DND-41 (cell line): ENCODE data around the gene CIAO3.
"Not testable (repeated sequence)": the region's sequence is repeated elsewhere in the genome, so short reads cannot be mapped to it uniquely, and the experiment has no call there.

Experiments used
- ATAC-seq: fragments of 200-7000 bp; cut with Tn5 transposase; 3 replicates; pipeline ENCODE4 v1.9.1; 2021; ENCODE audit warnings: low read depth; ENCODE audit not compliant: insufficient read depth
- DNase-seq: peaks from one replicate; pipeline ENCODE4 v3.0.0-alpha.2; 2020
- H2AFZ ChIP-seq: 2 replicates; pipeline ENCODE4 v1.6.0; 2012; ENCODE audit warnings: low read depth, low read length
- H3K27ac ChIP-seq: 2 replicates; pipeline ENCODE4 v1.5.1; 2012; ENCODE audit warnings: low read length, inconsistent platforms
- H3K27me3 ChIP-seq: fragments of 200-600 bp; sonication (generic); 2 replicates; pipeline ENCODE4 v1.6.0; 2012; ENCODE audit warnings: low read length, mild to moderate bottlenecking, inconsistent platforms; ENCODE audit not compliant: insufficient read depth, poor library complexity
- H3K36me3 ChIP-seq: 2 replicates; pipeline ENCODE4 v1.5.1; 2012; ENCODE audit warnings: low read length, inconsistent platforms; ENCODE audit not compliant: insufficient read depth
- H3K4me1 ChIP-seq: 2 replicates; pipeline ENCODE4 v1.5.1; 2012; ENCODE audit warnings: mild to moderate bottlenecking, low read length; ENCODE audit not compliant: insufficient read depth
- H3K4me2 ChIP-seq: 2 replicates; pipeline ENCODE4 v1.6.0; 2012; ENCODE audit warnings: mild to moderate bottlenecking, moderate library complexity, low read length, inconsistent platforms; ENCODE audit not compliant: insufficient read depth
- H3K4me3 ChIP-seq, 2 experiments: fragments of 200-600 bp in 1 of 2; shearing (Covaris generic) in 1 of 2; 2 replicates each; pipeline ENCODE4 v1.5.1; 2012 to 2016; ENCODE audit warnings: inconsistent platforms in 2 of 2, low read length in 2 of 2, mild to moderate bottlenecking in 2 of 2, low read depth in 1 of 2, moderate library complexity in 1 of 2
- H3K79me2 ChIP-seq: 2 replicates; pipeline ENCODE4 v1.6.0; 2012; ENCODE audit warnings: low read length, inconsistent platforms; ENCODE audit not compliant: insufficient read depth
- H3K9ac ChIP-seq: 2 replicates; pipeline ENCODE4 v1.6.0; 2012; ENCODE audit warnings: low read depth, mild to moderate bottlenecking, inconsistent platforms, low read length, moderate library complexity
- H3K9me3 ChIP-seq: 2 replicates; pipeline ENCODE4 v1.5.1; 2012; ENCODE audit warnings: low read length, moderate library complexity, mild to moderate bottlenecking, inconsistent platforms; ENCODE audit not compliant: insufficient read depth, severe bottlenecking
- H4K20me1 ChIP-seq: 2 replicates; pipeline ENCODE4 v1.6.0; 2012; ENCODE audit warnings: low read length; ENCODE audit not compliant: insufficient read depth
- EZH2 ChIP-seq: IDR thresholded peaks from 3 replicates; pipeline ENCODE4 v1.6.1; 2012; ENCODE audit warnings: borderline replicate concordance, low read depth, mild to moderate bottlenecking, moderate library complexity, low read length, inconsistent platforms; ENCODE audit not compliant: severe bottlenecking
- TF ChIP-seq, protein P1 (sequence below): IDR thresholded peaks from 2 replicates; pipeline ENCODE4 v1.5.1; 2012; ENCODE audit warnings: borderline replicate concordance, low read length, moderate library complexity, mild to moderate bottlenecking; ENCODE audit not compliant: poor library complexity, severe bottlenecking; ENCODE audit errors: extremely low read depth

The CIAO3 gene

GRCh38 chr16:760065-760464 lies 19.3 kb upstream of the CIAO3 start:
- no peaks in the 10 kb centered on the region for H3K4me1 ChIP-seq
- no peaks in the 10 kb centered on the region for H3K36me3 ChIP-seq
- no peak overlapping the region for H3K9ac ChIP-seq
- no peaks in the 10 kb centered on the region; the same call in 1 of the 2 replicates for H4K20me1 ChIP-seq
- no peaks in the 10 kb centered on the region for H3K27me3 ChIP-seq
- no peak overlapping the region for H2AFZ ChIP-seq
- DNase-seq (no peak), ATAC-seq (no peak)
- H3K79me2 ChIP-seq: no peaks in the 10 kb centered on the region
- no peaks in the 10 kb centered on the region for H3K9me3 ChIP-seq
- H3K4me2 ChIP-seq: no peak overlapping the region
- H3K27ac ChIP-seq: no peak overlapping the region
- TF ChIP-seq, protein P1, sequence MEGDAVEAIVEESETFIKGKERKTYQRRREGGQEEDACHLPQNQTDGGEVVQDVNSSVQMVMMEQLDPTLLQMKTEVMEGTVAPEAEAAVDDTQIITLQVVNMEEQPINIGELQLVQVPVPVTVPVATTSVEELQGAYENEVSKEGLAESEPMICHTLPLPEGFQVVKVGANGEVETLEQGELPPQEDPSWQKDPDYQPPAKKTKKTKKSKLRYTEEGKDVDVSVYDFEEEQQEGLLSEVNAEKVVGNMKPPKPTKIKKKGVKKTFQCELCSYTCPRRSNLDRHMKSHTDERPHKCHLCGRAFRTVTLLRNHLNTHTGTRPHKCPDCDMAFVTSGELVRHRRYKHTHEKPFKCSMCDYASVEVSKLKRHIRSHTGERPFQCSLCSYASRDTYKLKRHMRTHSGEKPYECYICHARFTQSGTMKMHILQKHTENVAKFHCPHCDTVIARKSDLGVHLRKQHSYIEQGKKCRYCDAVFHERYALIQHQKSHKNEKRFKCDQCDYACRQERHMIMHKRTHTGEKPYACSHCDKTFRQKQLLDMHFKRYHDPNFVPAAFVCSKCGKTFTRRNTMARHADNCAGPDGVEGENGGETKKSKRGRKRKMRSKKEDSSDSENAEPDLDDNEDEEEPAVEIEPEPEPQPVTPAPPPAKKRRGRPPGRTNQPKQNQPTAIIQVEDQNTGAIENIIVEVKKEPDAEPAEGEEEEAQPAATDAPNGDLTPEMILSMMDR: no peak
- no peak for TF ChIP-seq EZH2
- no peak overlapping the region for H3K4me3 ChIP-seq

DNA sequence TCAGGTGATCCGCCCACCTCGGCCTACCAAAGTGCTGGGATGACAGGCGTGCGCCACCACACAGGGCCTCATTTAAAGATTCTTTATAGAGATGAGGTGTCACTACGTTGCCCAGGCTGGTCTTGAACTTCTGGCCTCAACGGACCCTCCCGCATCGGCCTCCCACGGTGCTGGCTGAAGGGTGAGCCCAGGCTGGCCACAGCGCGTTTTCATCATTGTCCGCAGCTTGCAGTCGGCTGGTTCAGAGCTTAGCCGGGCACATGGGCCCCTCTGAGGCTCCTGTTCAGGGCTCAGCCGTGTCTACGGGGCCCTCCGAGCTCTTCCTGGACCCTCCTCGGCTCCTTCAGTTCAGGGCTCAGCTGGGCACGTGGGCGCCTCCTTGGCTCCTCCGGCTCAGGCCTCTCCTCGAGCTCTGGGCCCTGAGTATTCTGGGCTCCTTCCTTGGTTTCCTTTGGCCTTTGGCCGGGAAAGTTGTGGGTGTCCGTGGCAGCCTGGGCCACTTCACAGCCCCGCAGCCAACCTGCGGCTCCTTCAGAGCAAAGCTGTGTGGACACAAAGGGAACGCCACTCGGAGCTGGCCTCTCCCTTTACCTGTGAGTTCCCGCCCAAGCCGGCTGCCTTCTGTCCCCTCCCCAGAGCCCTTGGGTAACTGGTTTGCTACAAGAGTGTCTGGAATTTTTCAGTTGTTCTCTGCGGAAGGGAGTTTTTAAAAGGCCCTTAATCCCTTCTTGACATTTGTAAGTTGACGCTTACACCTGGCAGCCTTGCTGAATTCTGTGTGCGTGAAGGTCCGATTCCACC lies 18.5 kb upstream of the CIAO3 start:
- ATAC-seq (no peak), DNase-seq (no peak)
- H3K9ac ChIP-seq: no peak overlapping the region
- H3K4me2 ChIP-seq: no peak overlapping the region
- H3K79me2 ChIP-seq: no peaks in the 10 kb centered on the region
- no peak overlapping the region for H3K27ac ChIP-seq
- H3K4me1 ChIP-seq: no peaks in the 10 kb centered on the region
- H3K9me3 ChIP-seq: no peaks in the 10 kb centered on the region
- no peak overlapping the region for H3K4me3 ChIP-seq
- H3K36me3 ChIP-seq: no peaks in the 10 kb centered on the region
- H3K27me3 ChIP-seq: no peaks in the 10 kb centered on the region
- H4K20me1 ChIP-seq: no peaks in the 10 kb centered on the region; the same call in 1 of the 2 replicates
- H2AFZ ChIP-seq: no peak overlapping the region
- TF ChIP-seq EZH2: no peak
- TF ChIP-seq, protein P1: no peak

- no peak for TF ChIP-seq EZH2
- Histone ChIP-seq H4K20me1 (no peaks in the 10 kb centered on the region), H3K4me1 (no peaks in the 10 kb centered on the region), H3K27me3 (no peaks in the 10 kb centered on the region), H3K9ac (no peak overlapping the region), H2AFZ (no peak overlapping the region), H3K79me2 (no peaks in the 10 kb centered on the region), H3K4me3 (no peak overlapping the region), H3K9me3 (no peaks in the 10 kb centered on the region), H3K27ac (no peak overlapping the region), H3K4me2 (no peak overlapping the region), H3K36me3 (no peaks in the 10 kb centered on the region)
- ATAC-seq (no peak), DNase-seq (no peak)
Measured at GRCh38 chr16:756428-756827, 15.6 kb upstream of the CIAO3 start.

DNA sequence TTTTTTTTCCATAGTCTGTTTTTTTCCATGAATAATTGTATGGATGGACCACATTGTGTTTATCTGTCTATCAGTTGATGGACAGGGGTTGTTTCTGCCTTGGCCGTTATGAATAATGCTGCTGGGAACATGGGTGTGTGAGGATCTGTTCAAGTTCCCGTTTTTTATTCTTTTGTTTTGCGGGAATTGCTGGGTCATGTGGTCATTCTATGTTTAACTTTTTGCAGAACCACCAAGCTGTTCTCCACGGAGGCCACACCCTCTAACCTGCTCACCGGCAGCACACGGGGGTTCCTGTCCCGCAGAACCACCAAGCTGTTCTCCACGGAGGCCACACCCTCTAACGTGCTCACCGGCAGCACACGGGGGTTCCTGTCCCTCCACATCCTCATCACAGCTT lies 13.9 kb upstream of the CIAO3 start:
- TF ChIP-seq, protein P1: no peak
- TF ChIP-seq EZH2: no peak
- H3K4me3 ChIP-seq: no peak overlapping the region
- no peak overlapping the region for H3K4me2 ChIP-seq
- no peak overlapping the region for H3K9ac ChIP-seq
- H3K9me3 ChIP-seq: no peaks in the 10 kb centered on the region
- no peaks in the 10 kb centered on the region for H3K27me3 ChIP-seq
- DNase-seq: no peak
- H3K36me3 ChIP-seq: no peaks in the 10 kb centered on the region
- H3K27ac ChIP-seq: no peak overlapping the region
- ATAC-seq: no peak
- no peaks in the 10 kb centered on the region for H3K79me2 ChIP-seq
- H4K20me1 ChIP-seq: no peaks in the 10 kb centered on the region
- H2AFZ ChIP-seq: no peak overlapping the region
- no peaks in the 10 kb centered on the region for H3K4me1 ChIP-seq

DNA sequence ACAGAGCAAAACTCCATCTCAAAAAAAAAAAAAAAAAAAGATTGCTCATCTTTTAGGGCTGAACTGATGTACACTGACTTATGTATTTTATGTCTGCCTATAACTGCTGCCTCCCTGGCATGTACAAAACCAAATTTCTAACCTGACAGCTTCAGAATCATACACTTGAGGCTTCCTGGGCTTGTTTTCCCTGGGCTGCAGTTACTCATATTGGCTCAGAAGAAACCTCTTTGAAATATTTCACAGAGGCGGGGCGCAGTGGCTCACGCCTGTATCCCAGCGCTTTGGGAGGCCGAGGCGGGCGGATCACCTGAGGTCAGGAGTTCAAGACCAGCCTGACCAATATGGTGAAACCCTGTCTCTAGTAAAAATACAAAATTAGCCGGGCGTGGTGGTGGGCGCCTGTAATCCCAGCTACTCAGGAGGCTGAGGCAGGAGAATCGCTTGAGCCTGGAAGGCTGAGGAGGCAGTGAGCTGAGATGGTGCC lies 13.4 kb upstream of the CIAO3 start:
- not testable (repeated sequence) for H2AFZ ChIP-seq, H3K36me3 ChIP-seq, H3K27ac ChIP-seq, H3K79me2 ChIP-seq, DNase-seq, H3K4me2 ChIP-seq, H3K9ac ChIP-seq, H3K4me1 ChIP-seq, H3K9me3 ChIP-seq, ATAC-seq, H3K4me3 ChIP-seq, H3K27me3 ChIP-seq, H4K20me1 ChIP-seq
